Lower leg skin (tissue), 3 donors: ENCODE measurements around the gene SPSB4.

Experiments
- POLR2A ChIP-seq, 2 donors: fragments of 450-650 bp; IDR thresholded peaks; one replicate each; pipeline ENCODE4 v1.6.1; 2016 to 2017; ENCODE audit warnings: antibody characterized with exemption in 2 of 2, mild to moderate bottlenecking in 1 of 2, moderate library complexity in 1 of 2
- TF ChIP-seq, protein P1 (sequence below), 3 donors: fragments of 450-650 bp; IDR thresholded peaks; one replicate each; pipeline ENCODE4 v1.5.1; 2016; ENCODE audit warnings: antibody characterized with exemption in 3 of 3, mild to moderate bottlenecking in 3 of 3, moderate library complexity in 2 of 3

DNA sequence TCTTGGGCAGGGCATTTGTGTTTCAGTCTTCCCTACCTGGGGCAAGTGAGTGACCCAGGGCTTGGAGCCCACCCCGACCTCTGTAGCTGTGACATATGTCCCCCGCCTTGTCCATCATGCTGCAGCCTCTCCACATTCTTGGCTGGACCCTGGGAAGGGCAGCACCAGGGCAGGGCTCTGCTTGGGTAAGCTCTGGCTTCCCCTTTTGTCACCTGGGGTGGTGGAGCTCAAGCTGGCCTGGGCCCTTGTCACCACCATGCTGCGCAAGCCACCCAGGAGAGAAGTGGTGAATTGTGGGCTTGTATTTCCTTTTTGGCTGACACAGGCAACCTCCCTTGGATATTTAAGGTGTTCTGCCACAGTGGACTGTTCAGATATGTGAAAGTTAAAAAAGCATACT, 29.3 kb downstream of the SPSB4 start:
- TF ChIP-seq, protein P1, sequence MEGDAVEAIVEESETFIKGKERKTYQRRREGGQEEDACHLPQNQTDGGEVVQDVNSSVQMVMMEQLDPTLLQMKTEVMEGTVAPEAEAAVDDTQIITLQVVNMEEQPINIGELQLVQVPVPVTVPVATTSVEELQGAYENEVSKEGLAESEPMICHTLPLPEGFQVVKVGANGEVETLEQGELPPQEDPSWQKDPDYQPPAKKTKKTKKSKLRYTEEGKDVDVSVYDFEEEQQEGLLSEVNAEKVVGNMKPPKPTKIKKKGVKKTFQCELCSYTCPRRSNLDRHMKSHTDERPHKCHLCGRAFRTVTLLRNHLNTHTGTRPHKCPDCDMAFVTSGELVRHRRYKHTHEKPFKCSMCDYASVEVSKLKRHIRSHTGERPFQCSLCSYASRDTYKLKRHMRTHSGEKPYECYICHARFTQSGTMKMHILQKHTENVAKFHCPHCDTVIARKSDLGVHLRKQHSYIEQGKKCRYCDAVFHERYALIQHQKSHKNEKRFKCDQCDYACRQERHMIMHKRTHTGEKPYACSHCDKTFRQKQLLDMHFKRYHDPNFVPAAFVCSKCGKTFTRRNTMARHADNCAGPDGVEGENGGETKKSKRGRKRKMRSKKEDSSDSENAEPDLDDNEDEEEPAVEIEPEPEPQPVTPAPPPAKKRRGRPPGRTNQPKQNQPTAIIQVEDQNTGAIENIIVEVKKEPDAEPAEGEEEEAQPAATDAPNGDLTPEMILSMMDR (IDR thresholded peaks at IDR 0.05), result no peak
- no peak for TF ChIP-seq POLR2A (IDR thresholded peaks at IDR 0.05)
